Prostate gland (tissue), 2 donors: ENCODE measurements around the gene COL4A6. TPM values are rescaled to one million over a fixed set of nuclear protein-coding genes. Genes with fewer than 3 reads are reported as not detected.

Source experiments
- DNase-seq: peaks from one replicate; pipeline ENCODE4 v3.0.0-alpha.2; 2019; ENCODE audit warnings: low spot score
- H3K27ac ChIP-seq, 2 donors: fragments of 200-600 bp; sonication (generic); 2 replicates each; pipeline ENCODE4 v1.5.1; 2017 to 2019
- H3K27me3 ChIP-seq: fragments of 200-600 bp; sonication (generic); replicated peaks from 2 replicates; pipeline ENCODE4 v1.5.1; 2019; ENCODE audit not compliant: insufficient read depth
- H3K36me3 ChIP-seq, 2 donors: fragments of 200-600 bp; sonication (generic); 1 replicate in 1 of 2; 2 replicates in 1 of 2; pipeline versions ENCODE4 v1.5.1 to v1.8.1; 2017 to 2019
- H3K4me1 ChIP-seq: fragments of 200-600 bp; sonication (generic); replicated peaks from 2 replicates; pipeline ENCODE4 v1.5.1; 2019
- H3K4me3 ChIP-seq, 2 donors: fragments of 200-600 bp; sonication (generic); 2 replicates each; pipeline ENCODE4 v1.5.1; 2017 to 2019
- H3K9me3 ChIP-seq: fragments of 200-600 bp; sonication (generic); 2 replicates; pipeline ENCODE4 v1.5.1; 2017
- POLR2A ChIP-seq: fragments of 450-650 bp; IDR thresholded peaks from one replicate; pipeline ENCODE4 v1.6.1; 2016; ENCODE audit warnings: antibody characterized with exemption, mild to moderate bottlenecking
- POLR2AphosphoS5 ChIP-seq: sonication (generic); formaldehyde crosslinking; IDR thresholded peaks from one replicate; pipeline ENCODE4 v1.6.1; 2017; ENCODE audit warnings: antibody characterized with exemption
- WGBS: methylation state at CpG from one replicate; pipeline ENCODE4 v1.1.5; 2018; 5-methylcytosine and 5-hydroxymethylcytosine counted together
- intact Hi-C: fragments of 100-400 bp; cut with DNase I; formaldehyde crosslinking; loops from one replicate; pipeline ENCODE4 v1.14.2; 2022
- total RNA-seq, 2 donors: library from RNA; depleted of rRNA; stranded (reverse); fragments of >200 nt; gene quantifications; one replicate each; pipeline ENCODE4 v1.1.0, GENCODE V29; 2016
- TF ChIP-seq, protein P1 (sequence below), 4 experiments: fragments of 200-600 bp in 2 of 4; fragments of 450-650 bp in 2 of 4; sonication (generic) in 2 of 4; IDR thresholded peaks; 1 replicate in 3 of 4; 2 replicates in 1 of 4; pipeline ENCODE4 v1.5.1; 2016 to 2019; ENCODE audit warnings: antibody characterized with exemption in 4 of 4, mild to moderate bottlenecking in 2 of 4, moderate library complexity in 2 of 4

The COL4A6 gene
- total RNA-seq, 2 donors from 2014 or later, result 13.5 to 16.7 TPM

DNA sequence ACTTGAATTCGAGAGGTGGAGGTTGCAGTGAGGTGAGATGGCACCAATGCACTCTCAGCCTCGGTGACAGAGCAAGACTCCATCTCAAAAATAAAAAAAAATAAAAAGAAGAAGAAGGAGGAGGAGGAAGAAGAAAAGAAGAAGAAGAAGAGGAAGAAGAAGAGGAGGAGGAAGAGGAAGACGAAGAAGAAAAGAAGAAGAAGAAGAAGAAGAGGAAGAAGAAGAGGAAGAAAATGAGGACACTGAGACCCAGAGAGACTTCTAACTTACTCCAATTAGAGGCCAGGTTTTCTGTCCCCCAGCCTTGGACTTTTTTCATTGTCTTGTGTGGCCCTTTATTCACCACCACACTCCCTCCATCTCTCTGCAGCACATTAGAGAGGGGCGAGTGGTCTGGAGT lies 276.0 kb downstream of the COL4A6 start:
- Histone ChIP-seq H3K4me3 (no peak overlapping the region), H3K27me3 (no peaks in the 10 kb centered on the region), H3K27ac (no peak overlapping the region), H3K9me3 (no peaks in the 10 kb centered on the region), H3K36me3 (no peaks in the 10 kb centered on the region), H3K4me1 (no peaks in the 10 kb centered on the region)
- intact Hi-C loops, result no loop called here
- WGBS, result 98% methylated on average over 4 of the region's 4 CpGs
- DNase-seq, result no peak
- no peak for TF ChIP-seq POLR2A
- no peak for TF ChIP-seq POLR2AphosphoS5
- TF ChIP-seq, protein P1, sequence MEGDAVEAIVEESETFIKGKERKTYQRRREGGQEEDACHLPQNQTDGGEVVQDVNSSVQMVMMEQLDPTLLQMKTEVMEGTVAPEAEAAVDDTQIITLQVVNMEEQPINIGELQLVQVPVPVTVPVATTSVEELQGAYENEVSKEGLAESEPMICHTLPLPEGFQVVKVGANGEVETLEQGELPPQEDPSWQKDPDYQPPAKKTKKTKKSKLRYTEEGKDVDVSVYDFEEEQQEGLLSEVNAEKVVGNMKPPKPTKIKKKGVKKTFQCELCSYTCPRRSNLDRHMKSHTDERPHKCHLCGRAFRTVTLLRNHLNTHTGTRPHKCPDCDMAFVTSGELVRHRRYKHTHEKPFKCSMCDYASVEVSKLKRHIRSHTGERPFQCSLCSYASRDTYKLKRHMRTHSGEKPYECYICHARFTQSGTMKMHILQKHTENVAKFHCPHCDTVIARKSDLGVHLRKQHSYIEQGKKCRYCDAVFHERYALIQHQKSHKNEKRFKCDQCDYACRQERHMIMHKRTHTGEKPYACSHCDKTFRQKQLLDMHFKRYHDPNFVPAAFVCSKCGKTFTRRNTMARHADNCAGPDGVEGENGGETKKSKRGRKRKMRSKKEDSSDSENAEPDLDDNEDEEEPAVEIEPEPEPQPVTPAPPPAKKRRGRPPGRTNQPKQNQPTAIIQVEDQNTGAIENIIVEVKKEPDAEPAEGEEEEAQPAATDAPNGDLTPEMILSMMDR (IDR thresholded peaks at IDR 0.05), result no peak

DNA sequence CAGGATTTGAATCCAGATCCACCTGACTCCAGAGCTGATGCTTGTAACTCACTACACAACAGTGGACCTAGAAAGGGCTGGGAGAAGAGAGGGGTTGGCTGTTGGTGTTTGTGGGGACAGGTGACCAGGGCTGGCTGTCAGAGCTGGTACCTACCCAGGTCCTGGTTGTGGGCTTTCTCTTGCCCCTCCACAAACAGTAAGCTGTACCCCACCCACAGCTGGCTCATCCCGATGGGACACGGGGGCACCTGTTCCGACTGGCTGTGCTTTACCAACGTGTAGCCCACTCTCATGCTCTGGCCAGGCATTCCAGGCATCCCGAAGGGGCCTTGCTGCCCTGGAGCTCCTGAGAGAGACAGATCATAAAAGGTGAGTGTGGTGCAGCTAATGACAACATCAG lies 277.9 kb downstream of the COL4A6 start:
- H3K27me3 ChIP-seq, result no peaks in the 10 kb centered on the region
- TF ChIP-seq POLR2AphosphoS5, result no peak
- TF ChIP-seq, protein P1 (IDR thresholded peaks at IDR 0.05), result no peak
- no peak for TF ChIP-seq POLR2A
- no peaks in the 10 kb centered on the region for H3K36me3 ChIP-seq
- H3K4me3 ChIP-seq, result no peak overlapping the region
- WGBS, result 73% methylated on average over 5 of the region's 5 CpGs
- intact Hi-C loops, result no loop called here
- DNase-seq, result no peak
- H3K27ac ChIP-seq, result no peak overlapping the region
- H3K9me3 ChIP-seq, result no peaks in the 10 kb centered on the region
- no peaks in the 10 kb centered on the region for H3K4me1 ChIP-seq

DNA sequence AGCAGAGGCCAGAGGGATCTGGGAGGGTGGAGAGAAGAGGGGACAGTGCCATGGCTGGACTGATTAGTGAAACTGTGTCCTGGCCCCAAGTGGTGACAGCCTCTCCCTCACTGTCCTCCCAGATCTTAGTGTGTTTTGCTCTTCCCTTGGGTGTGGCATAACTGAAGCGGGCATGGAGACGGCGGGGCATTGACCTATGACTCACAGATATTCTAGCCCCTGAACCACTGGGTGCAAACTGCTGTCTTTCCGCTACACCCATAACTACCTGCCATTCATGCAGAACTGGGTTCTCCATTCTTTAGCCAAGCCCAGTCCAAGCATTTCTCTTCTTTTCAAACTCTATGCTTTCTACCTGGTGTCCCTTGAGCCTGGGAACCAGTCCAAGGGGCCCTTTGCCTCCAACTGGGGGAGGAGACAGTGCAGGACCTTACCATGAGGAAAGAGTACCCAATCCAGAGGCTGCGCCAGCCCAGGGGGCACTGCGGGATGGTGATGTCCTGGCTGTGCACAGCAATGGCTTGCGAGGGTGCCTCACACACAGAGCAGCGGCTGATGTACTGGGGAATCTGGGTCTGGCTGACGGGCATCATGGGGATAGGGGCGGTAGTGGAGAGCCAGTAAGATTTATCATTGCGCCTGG lies 279.1 kb downstream of the COL4A6 start:
- WGBS, result 92% methylated on average over 11 of the region's 11 CpGs
- no peak for DNase-seq
- Histone ChIP-seq H3K4me3 (no peak overlapping the region), H3K36me3 (no peaks in the 10 kb centered on the region), H3K9me3 (no peaks in the 10 kb centered on the region), H3K4me1 (no peaks in the 10 kb centered on the region), H3K27ac (no peak overlapping the region), H3K27me3 (no peaks in the 10 kb centered on the region)
- intact Hi-C loops, result no loop called here
- TF ChIP-seq, protein P1 (IDR thresholded peaks at IDR 0.05), result no peak
- TF ChIP-seq POLR2AphosphoS5 (no peak), POLR2A (no peak)

- Histone ChIP-seq H3K9me3 (no peaks in the 10 kb centered on the region), H3K4me3 (no peak overlapping the region), H3K36me3 (no peaks in the 10 kb centered on the region), H3K27ac (no peak overlapping the region), H3K27me3 (no peaks in the 10 kb centered on the region), H3K4me1 (no peaks in the 10 kb centered on the region)
- no peak for DNase-seq
- WGBS, result 87% methylated on average over 3 of the region's 3 CpGs
- no peak for TF ChIP-seq POLR2A
- intact Hi-C loops, result no loop called here
Measured at GRCh38 chrX:108157628-108158027, 280.6 kb downstream of the COL4A6 start.

GRCh38 chrX:108156934-108157466 lies 281.2 kb downstream of the COL4A6 start:
- WGBS, result 92% methylated on average over 5 of the region's 8 CpGs
- H3K27ac ChIP-seq, result no peak overlapping the region
- no peaks in the 10 kb centered on the region for H3K4me1 ChIP-seq
- no peak for DNase-seq
- intact Hi-C loops, result no loop called here
- no peak overlapping the region for H3K4me3 ChIP-seq
- no peak for TF ChIP-seq POLR2AphosphoS5
- TF ChIP-seq, protein P1 (IDR thresholded peaks at IDR 0.05), result no peak
- TF ChIP-seq POLR2A, result no peak
- no peaks in the 10 kb centered on the region for H3K27me3 ChIP-seq
- H3K36me3 ChIP-seq, result no peaks in the 10 kb centered on the region
- no peaks in the 10 kb centered on the region for H3K9me3 ChIP-seq
